HL-60/S4 treated with retinoic acid at 250 ng/mL for 4 days and 3 days (cell line): Measurements from ENCODE around the gene NDUFB11.

Experiments
- in situ Hi-C: fragments of 300-500 bp; cut with MboI; formaldehyde crosslinking; loops from 2 replicates; pipeline ENCODE4 v1.7.0; 2022; ENCODE audit warnings: low sequenced_read_pairs

The NDUFB11 gene

GRCh38 chrX:47174846-47175587 lies 30.5 kb upstream of the NDUFB11 start:
- in situ Hi-C loops = no loop called here

DNA sequence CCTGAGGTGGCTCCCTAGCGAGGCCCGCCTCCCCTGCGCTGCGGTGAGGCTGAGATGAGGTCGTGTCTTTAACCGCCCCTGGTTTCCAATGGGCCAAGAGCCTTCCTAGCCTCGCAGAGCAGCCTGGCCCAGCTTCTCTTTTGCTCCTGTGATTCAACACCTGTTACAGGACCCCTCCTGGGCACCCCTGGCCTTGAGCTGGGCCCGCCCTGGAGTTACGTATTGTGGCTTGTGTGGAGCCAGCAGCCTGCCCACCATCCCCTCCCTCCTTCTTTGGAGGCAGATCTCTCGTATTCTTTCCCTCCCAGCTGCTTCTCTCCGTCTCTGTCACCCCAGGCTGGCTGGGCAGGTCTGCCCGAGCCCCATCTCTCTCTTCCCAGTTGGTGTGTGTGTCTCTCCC lies 29.9 kb upstream of the NDUFB11 start:
- in situ Hi-C loops = no loop called here

GRCh38 chrX:47172971-47173792 lies 28.7 kb upstream of the NDUFB11 start:
- in situ Hi-C loops = no loop called here

DNA sequence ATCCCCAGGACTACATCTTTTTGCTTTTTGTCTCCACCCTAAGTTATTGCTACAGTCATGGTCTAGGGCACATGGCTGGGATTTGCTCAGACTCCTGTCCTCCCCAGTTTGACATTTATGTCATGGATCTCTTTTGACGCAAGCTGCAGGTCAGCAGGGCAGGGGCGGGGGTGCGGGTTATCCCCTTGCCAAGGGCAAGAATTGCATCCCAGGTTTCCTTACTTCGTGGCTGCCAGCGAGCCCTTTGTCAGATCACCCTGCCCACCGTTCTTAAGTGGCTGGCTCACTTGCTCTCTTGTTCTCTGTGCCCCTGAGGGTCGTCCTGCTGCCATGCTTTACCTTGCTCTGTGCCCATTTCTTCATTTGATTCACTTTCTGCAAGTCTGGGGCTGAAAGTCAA lies 28.0 kb upstream of the NDUFB11 start:
- in situ Hi-C loops = no loop called here

GRCh38 chrX:47171996-47172395 lies 27.5 kb upstream of the NDUFB11 start:
- in situ Hi-C loops = no loop called here

DNA sequence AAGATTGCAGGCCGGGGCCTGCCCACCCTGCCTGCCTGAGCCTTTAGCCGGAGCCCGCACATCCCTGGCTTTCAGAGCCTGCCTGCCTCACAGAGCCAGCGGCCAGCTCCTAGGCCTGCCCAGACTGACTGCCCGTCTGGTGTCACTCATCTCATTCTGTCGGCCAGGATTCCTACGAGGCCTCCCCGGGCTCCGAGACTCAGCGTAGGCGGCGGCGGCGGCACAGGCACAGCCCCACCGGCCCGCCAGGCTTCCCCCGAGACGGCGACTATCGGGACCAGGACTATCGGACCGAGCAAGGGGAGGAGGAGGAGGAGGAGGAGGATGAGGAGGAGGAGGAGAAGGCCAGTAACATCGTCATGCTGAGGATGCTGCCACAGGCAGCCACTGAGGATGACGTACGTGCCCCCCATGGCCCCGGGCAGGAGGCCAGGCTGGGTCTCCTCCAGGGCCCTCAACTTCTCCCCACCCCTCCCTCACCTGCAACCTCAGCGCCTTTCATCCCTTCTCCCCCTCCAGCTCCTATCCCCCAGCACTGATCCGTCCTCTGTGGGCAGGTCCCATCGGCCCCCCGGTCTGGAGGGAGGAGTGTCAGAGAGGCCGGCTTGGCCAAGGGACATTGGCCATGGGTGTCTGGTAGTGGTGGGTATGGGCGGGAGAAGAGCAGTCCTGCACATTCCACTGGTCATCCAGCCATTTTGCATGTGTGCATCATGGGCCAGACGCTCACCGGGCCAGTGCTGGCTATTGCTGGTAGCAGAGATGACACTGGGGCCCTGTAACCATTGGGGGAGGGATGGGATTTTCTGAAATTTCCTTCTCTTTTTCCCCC lies 26.6 kb upstream of the NDUFB11 start:
- in situ Hi-C loops = no loop called here

GRCh38 chrX:47169726-47170515 lies 25.4 kb upstream of the NDUFB11 start:
- in situ Hi-C loops = no loop called here

- in situ Hi-C loops = no loop called here
These were observed 24.8 kb upstream of the NDUFB11 start for GRCh38 chrX:47169273-47169672.

- in situ Hi-C loops = no loop called here
These were observed 24.1 kb upstream of the NDUFB11 start for GRCh38 chrX:47168495-47169073.

GRCh38 chrX:47166126-47166525 lies 21.6 kb upstream of the NDUFB11 start:
- in situ Hi-C loops = no loop called here

DNA sequence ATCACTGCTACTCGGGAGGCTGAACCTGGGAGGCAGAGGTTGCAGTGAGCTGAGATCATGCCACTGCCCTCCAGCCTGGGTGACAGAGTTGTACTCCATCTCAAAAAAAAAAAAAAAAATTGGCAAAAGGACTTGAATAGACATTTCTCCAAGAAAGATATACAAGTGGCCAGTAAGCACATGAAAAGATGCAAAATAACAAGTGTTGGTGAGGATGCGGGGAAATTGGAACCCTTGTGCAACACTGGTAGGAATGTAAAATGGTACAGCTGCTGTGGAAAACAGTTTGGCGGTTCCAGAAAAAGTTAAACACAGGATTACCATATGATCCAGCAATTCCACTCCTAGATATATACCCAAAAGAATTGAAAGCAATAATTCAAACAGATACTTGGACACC lies 19.9 kb upstream of the NDUFB11 start:
- in situ Hi-C loops = no loop called here

DNA sequence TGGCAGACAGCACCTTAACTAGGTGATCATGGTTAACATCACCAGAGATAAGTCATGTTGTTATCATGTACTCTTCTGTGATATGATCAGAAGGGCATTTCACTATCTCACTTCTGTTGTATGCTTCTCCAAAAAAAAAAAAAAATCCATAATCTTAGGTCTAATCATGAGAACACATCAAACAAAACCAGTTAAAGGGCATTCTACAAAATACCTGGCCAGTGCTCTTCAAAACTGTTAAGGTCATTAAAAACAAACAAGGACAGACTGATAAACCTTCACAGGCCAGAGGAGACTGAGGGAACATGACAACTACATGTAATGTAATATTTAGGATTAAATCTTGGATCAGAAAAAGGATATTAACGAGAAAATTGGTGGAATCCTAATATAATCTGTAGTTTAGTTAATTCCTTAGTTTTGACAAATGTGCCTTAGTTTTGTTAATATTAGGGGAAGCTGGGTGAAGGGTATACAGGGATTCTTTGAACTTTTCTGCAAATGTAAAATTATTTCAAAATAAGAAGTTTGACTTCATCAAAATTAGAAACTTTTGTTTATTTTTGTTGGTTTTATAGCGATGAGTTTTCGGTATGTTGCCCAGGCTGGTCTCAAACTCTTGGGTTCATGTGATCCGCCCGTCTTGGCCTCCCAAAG lies 18.6 kb upstream of the NDUFB11 start:
- in situ Hi-C loops = no loop called here

GRCh38 chrX:47160781-47161180 lies 16.3 kb upstream of the NDUFB11 start:
- in situ Hi-C loops = no loop called here

GRCh38 chrX:47158781-47159180 lies 14.3 kb upstream of the NDUFB11 start:
- in situ Hi-C loops = no loop called here

GRCh38 chrX:47158131-47158530 lies 13.6 kb upstream of the NDUFB11 start:
- in situ Hi-C loops = no loop called here

DNA sequence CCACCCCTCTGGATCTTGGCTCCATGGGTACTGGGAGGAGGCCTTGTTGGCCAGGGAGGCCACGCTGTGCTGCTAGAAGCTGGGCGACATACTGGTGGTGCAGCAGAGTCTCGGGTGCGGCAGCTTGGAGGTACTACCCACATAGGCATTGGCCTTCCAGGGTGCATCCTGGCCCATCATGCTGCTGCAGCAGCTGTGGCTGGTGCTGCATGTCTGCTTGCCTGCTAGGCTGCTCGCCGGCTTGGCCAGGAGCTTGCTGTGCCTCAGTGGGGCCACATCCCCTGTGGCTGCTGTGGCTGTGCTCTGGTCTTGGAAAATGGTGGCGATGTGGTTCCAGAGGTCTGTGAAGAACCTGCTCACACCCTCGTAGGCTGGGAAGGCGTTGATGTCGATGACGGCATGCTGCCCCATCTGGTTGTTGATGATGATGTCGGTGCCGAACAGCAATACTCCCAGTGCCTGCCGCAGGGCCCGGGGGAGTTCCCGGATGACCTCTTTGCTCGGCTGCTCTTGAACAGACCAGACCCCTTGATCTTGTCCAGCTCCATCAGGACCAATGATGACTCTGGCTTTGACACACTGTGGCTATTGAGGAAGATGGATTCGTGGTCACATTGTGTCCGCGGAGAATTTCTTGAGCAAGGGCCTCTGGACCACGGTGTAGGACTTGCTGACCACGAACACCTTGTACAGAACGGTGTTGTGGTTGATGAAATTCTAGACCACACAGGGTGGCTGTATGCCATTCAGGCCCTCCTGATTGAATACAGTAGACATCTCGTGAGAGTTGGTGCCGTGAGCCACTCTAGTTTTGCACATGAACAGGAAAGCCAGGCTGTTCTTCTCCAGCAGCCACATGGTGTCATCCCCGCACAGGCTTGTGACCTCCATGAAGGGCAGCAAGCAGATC lies 12.4 kb upstream of the NDUFB11 start:
- in situ Hi-C loops = no loop called here

GRCh38 chrX:47151435-47151834 lies 6.9 kb upstream of the NDUFB11 start:
- in situ Hi-C loops = no loop called here

DNA sequence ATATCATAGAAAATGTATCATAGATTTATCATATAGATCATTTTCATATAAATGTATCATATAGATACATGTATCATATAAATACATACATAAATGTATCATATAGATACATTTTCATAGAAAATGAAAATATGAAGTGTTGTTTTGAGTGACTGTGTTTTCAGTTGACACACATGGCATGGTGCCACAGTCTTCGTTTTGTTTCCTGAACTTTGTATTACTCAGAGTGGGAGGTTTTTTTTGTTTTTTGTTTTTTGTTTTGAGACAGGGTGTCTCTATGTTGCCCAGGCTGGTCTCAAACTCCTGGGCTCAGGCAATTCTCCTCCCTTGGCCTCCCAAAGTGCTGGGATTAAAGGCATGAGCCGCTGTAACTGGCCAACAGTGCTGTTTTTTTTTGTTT lies 4.4 kb upstream of the NDUFB11 start:
- in situ Hi-C loops = no loop called here
